GM18520 (cell line): Measurements from ENCODE around the gene CCBE1.
"Not testable (repeated sequence)": the region's sequence is repeated elsewhere in the genome, so short reads cannot be mapped to it uniquely, and the experiment has no call there.

Experiments used
- ATAC-seq: cut with Tn5 transposase; IDR thresholded peaks from one replicate; pipeline ENCODE4 v1.9.1; 2021; ENCODE audit not compliant: unreplicated experiment

The CCBE1 gene

GRCh38 chr18:59697236-59697932 lies at the start of gene CCBE1:
CCBE1 (minus strand) TSS chr18:59697423.
- no peak for ATAC-seq

GRCh38 chr18:59744271-59744721 lies 47.1 kb upstream of the CCBE1 start:
- no peak for ATAC-seq

GRCh38 chr18:59743566-59743965 lies 46.3 kb upstream of the CCBE1 start:
- no peak for ATAC-seq

- ATAC-seq: no peak
Measured at GRCh38 chr18:59742325-59743111, 45.3 kb upstream of the CCBE1 start.

GRCh38 chr18:59740141-59740540 lies 42.9 kb upstream of the CCBE1 start:
- no peak for ATAC-seq

- no peak for ATAC-seq
Measured at GRCh38 chr18:59737776-59738300, 40.6 kb upstream of the CCBE1 start.

GRCh38 chr18:59737335-59737734 lies 40.1 kb upstream of the CCBE1 start:
- ATAC-seq: not testable (repeated sequence)

GRCh38 chr18:59736061-59736460 lies 38.8 kb upstream of the CCBE1 start:
- ATAC-seq: no peak

GRCh38 chr18:59735269-59735860 lies 38.1 kb upstream of the CCBE1 start:
- no peak for ATAC-seq

- ATAC-seq: no peak
Measured at GRCh38 chr18:59733421-59733820, 36.2 kb upstream of the CCBE1 start.

- ATAC-seq: no peak
Measured at GRCh38 chr18:59730896-59731295, 33.7 kb upstream of the CCBE1 start.

- no peak for ATAC-seq
Measured at GRCh38 chr18:59729781-59730180, 32.6 kb upstream of the CCBE1 start.

GRCh38 chr18:59728816-59729215 lies 31.6 kb upstream of the CCBE1 start:
- ATAC-seq: no peak

- ATAC-seq: no peak
Measured at GRCh38 chr18:59725142-59725541, 27.9 kb upstream of the CCBE1 start.

GRCh38 chr18:59724103-59724502 lies 26.9 kb upstream of the CCBE1 start:
- ATAC-seq: no peak

- ATAC-seq: no peak
Measured at GRCh38 chr18:59721931-59722330, 24.7 kb upstream of the CCBE1 start.

- ATAC-seq: no peak
Measured at GRCh38 chr18:59721211-59721610, 24.0 kb upstream of the CCBE1 start.

GRCh38 chr18:59719544-59720181 lies 22.4 kb upstream of the CCBE1 start:
- no peak for ATAC-seq

GRCh38 chr18:59718464-59719157 lies 21.4 kb upstream of the CCBE1 start:
- no peak for ATAC-seq

- no peak for ATAC-seq
Measured at GRCh38 chr18:59718108-59718463, 20.9 kb upstream of the CCBE1 start.

- ATAC-seq: no peak
Measured at GRCh38 chr18:59717291-59717690, 20.1 kb upstream of the CCBE1 start.
